ENCODE data around the gene ATG10. TPM values are rescaled to one million over a fixed set of nuclear protein-coding genes. Genes with fewer than 3 reads are reported as not detected.

The ATG10 gene
- total and polyA plus RNA-seq, 2 of the 13 experiments (the other 11 are each of a cell fraction or from before 2014, with no cell fraction given) = 2.0 to 5.7 TPM

GRCh38 chr5:82182662-82183061 is 210.8 kb downstream of the ATG10 start:
- WGBS (ENCODE audit: low lambda C conversion rate) = 85% methylated on average over 2 of the region's 2 CpGs
- Histone ChIP-seq H4K20me1 (ENCODE audit: insufficient read depth, low read length) (no peaks in the 10 kb centered on the region), H3K36me3 (replicated peaks in 1 of 2; ENCODE audit: control insufficient read depth in 1 of 2, insufficient read depth in 2 of 2, low read length in 2 of 2) (no peaks in the 10 kb centered on the region), H3K4me1 (ENCODE audit: insufficient read depth, low read length) (no peaks in the 10 kb centered on the region), H2AFZ (ENCODE audit: low read length) (no peak overlapping the region), H3K79me2 (ENCODE audit: insufficient read depth, low read length) (no peaks in the 10 kb centered on the region), H3K4me2 (ENCODE audit: low read depth, low read length) (no peak overlapping the region), H3K27me3 (ENCODE audit: control insufficient read depth in 1 of 2, insufficient read depth in 2 of 2, low read length in 2 of 2) (no peaks in the 10 kb centered on the region), H3K9ac (ENCODE audit: insufficient read depth, low read depth, low read length) (no peak overlapping the region), H3K9me3 (ENCODE audit: low read length) (no peaks in the 10 kb centered on the region), H3K4me3 (replicated peaks in 1 of 3; ENCODE audit: insufficient read depth in 1 of 3, low read depth in 2 of 3, low read length in 3 of 3) (no peak overlapping the region), H3K27ac (ENCODE audit: extremely low read length, insufficient read depth, low read length) (no peak overlapping the region)
- no peak for TF ChIP-seq RORA (CRISPR knock-in tag; IDR thresholded peaks at IDR 0.05)
- TF ChIP-seq ZNF562 (CRISPR knock-in tag; IDR thresholded peaks at IDR 0.05; ENCODE audit: borderline replicate concordance) = no peak
- TF ChIP-seq ZNF543 (CRISPR knock-in tag; IDR thresholded peaks at IDR 0.05) = no peak
- no peak for TF ChIP-seq ZNF318 (CRISPR knock-in tag; IDR thresholded peaks at IDR 0.05)
- no peak for TF ChIP-seq ZNF331 (CRISPR knock-in tag; IDR thresholded peaks at IDR 0.05)
- no peak for TF ChIP-seq ZNF354B (CRISPR knock-in tag; IDR thresholded peaks at IDR 0.05)
- no peak for TF ChIP-seq LCORL (IDR thresholded peaks at IDR 0.05)
- no peak for TF ChIP-seq LCORL (CRISPR knock-in tag; IDR thresholded peaks at IDR 0.05)
- TF ChIP-seq AGO2 (optimal IDR thresholded peaks at IDR 0.05; ENCODE audit: low read depth, low read length) = no peak
- TF ChIP-seq IRX3 (CRISPR knock-in tag; IDR thresholded peaks at IDR 0.05; ENCODE audit: borderline replicate concordance, low read depth) = no peak
- no peak for TF ChIP-seq SOX6 (IDR thresholded peaks at IDR 0.05)
- no peak for TF ChIP-seq SOX6 (CRISPR knock-in tag; IDR thresholded peaks at IDR 0.05)
- no peak for TF ChIP-seq NR1H2 (CRISPR knock-in tag; IDR thresholded peaks at IDR 0.05; ENCODE audit: borderline replicate concordance, low read depth)
- TF ChIP-seq CC2D1A (CRISPR knock-in tag; IDR thresholded peaks at IDR 0.05) = no peak
- no peak for TF ChIP-seq ATRX (CRISPR knock-in tag; IDR thresholded peaks at IDR 0.05; ENCODE audit: borderline replicate concordance)
- TF ChIP-seq NFIB (CRISPR knock-in tag; IDR thresholded peaks at IDR 0.05; ENCODE audit: borderline replicate concordance) = no peak
- no peak for TF ChIP-seq ZNF781 (CRISPR knock-in tag; IDR thresholded peaks at IDR 0.05; ENCODE audit: borderline replicate concordance, not compliant biosample characterization)
- no peak for TF ChIP-seq ZNF572 (CRISPR knock-in tag; IDR thresholded peaks at IDR 0.05)
- TF ChIP-seq SRY (CRISPR knock-in tag; IDR thresholded peaks at IDR 0.05) = no peak
- ATAC-seq (no peak), DNase-seq (ENCODE audit: low spot score) (no peak), FAIRE-seq (no peak)
- ChIA-PET POLR2A (no interaction called here), CTCF (ENCODE audit: low intra/inter-chr PET ratio, low total read pairs) (no interaction called here)
- no TSS peak for BruUV-seq (replicated peaks)
- intact Hi-C loops (cut with micrococcal nuclease; ENCODE audit: unreplicated experiment) (no loop called here), in situ Hi-C loops (cut with HindIII; ENCODE audit: extremely low pct_ligation_motif_present, low pct_unique_long_range_greater_than_20kb) (no loop called here)
